ENCODE results near the gene GAS5.
A peak's percentile ranks its signal among the peaks of the same experiment; 100 is the strongest.

Gene GAS5

GRCh38 chr1:173871091-173871490 lies 3.3 kb upstream of the GAS5 start:
- peak overlapping the region; percentile 85 for H3K27ac ChIP-seq (ENCODE audit: low read depth, low read length, poor library complexity, severe bottlenecking)
- H3K4me2 ChIP-seq (ENCODE audit: low read length) = peak overlapping the region; percentile 97
- H3K36me3 ChIP-seq (ENCODE audit: insufficient read depth, low read length) = peaks cover 30% of the 10 kb centered on the region
- peaks cover 10% of the 10 kb centered on the region; the same call in 1 of the 2 replicates for H3F3A ChIP-seq (ENCODE audit: insufficient read depth, low read length)
- H3K27me3 ChIP-seq (ENCODE audit: insufficient read depth, low read length) = no peaks in the 10 kb centered on the region
- no peaks in the 10 kb centered on the region for H3K9me3 ChIP-seq (ENCODE audit: low read length)
- peak overlapping the region; percentile 90 for H3K4me3 ChIP-seq (ENCODE audit: low read depth, low read length, poor library complexity, severe bottlenecking)
- no peaks in the 10 kb centered on the region for H4K20me1 ChIP-seq (ENCODE audit: insufficient read depth, low read length)
- peaks cover 16% of the 10 kb centered on the region for H3K79me2 ChIP-seq (ENCODE audit: insufficient read depth, low read length)
- H2AFZ ChIP-seq (ENCODE audit: low read length) = no peak overlapping the region
- H3K9me2 ChIP-seq (ENCODE audit: low read depth, low read length) = no peaks in the 10 kb centered on the region
- TF ChIP-seq CTCF (IDR thresholded peaks at IDR 0.05; ENCODE audit: low read length) (no peak; the same call in 1 of the 2 replicates), EZH2 (IDR thresholded peaks at IDR 0.05; ENCODE audit: borderline replicate concordance, low read length) (no peak)
- H3K9ac ChIP-seq (ENCODE audit: low read length) = no peak overlapping the region; the same call in 1 of the 2 replicates
- peaks cover 40% of the 10 kb centered on the region for H3K4me1 ChIP-seq (ENCODE audit: insufficient read depth, low read length, severe bottlenecking)

GRCh38 chr1:173870252-173871075 lies 2.7 kb upstream of the GAS5 start:
- Histone ChIP-seq H3K79me2 (ENCODE audit: insufficient read depth, low read length) (peaks cover 21% of the 10 kb centered on the region), H3F3A (ENCODE audit: insufficient read depth, low read length) (peaks cover 13% of the 10 kb centered on the region; the same call in 1 of the 2 replicates), H3K27me3 (ENCODE audit: insufficient read depth, low read length) (no peaks in the 10 kb centered on the region), H3K36me3 (ENCODE audit: insufficient read depth, low read length) (peaks cover 37% of the 10 kb centered on the region), H3K9me3 (ENCODE audit: low read length) (no peaks in the 10 kb centered on the region), H3K9me2 (ENCODE audit: low read depth, low read length) (no peaks in the 10 kb centered on the region), H3K9ac (ENCODE audit: low read length) (peak overlapping the region; percentile 77; the same call in 1 of the 2 replicates), H4K20me1 (ENCODE audit: insufficient read depth, low read length) (no peaks in the 10 kb centered on the region), H3K4me3 (ENCODE audit: low read depth, low read length, poor library complexity, severe bottlenecking) (peak overlapping the region; percentile 90), H3K4me2 (ENCODE audit: low read length) (peak overlapping the region; percentile 97), H2AFZ (ENCODE audit: low read length) (no peak overlapping the region), H3K4me1 (ENCODE audit: insufficient read depth, low read length, severe bottlenecking) (peaks cover 46% of the 10 kb centered on the region), H3K27ac (ENCODE audit: low read depth, low read length, poor library complexity, severe bottlenecking) (peak overlapping the region; percentile 85)
- TF ChIP-seq CTCF (IDR thresholded peaks at IDR 0.05; ENCODE audit: low read length) = no peak

GRCh38 chr1:173869021-173869359 lies 1.2 kb upstream of the GAS5 start:
- no peaks in the 10 kb centered on the region for H3K27me3 ChIP-seq (ENCODE audit: insufficient read depth, low read length)
- H3K27ac ChIP-seq (ENCODE audit: low read depth, low read length, poor library complexity, severe bottlenecking) = peak overlapping the region; percentile 85
- H3K79me2 ChIP-seq (ENCODE audit: insufficient read depth, low read length) = peaks cover 21% of the 10 kb centered on the region
- TF ChIP-seq EZH2 (IDR thresholded peaks at IDR 0.05; ENCODE audit: borderline replicate concordance, low read length) (no peak), CTCF (IDR thresholded peaks at IDR 0.05; ENCODE audit: low read length) (no peak)
- no peaks in the 10 kb centered on the region for H3K9me3 ChIP-seq (ENCODE audit: low read length)
- peak overlapping the region; percentile 77 for H3K9ac ChIP-seq (ENCODE audit: low read length)
- peak overlapping the region; percentile 90 for H3K4me3 ChIP-seq (ENCODE audit: low read depth, low read length, poor library complexity, severe bottlenecking)
- H2AFZ ChIP-seq (ENCODE audit: low read length) = no peak overlapping the region
- peaks cover 22% of the 10 kb centered on the region; the same call in 1 of the 2 replicates for H3F3A ChIP-seq (ENCODE audit: insufficient read depth, low read length)
- H3K9me2 ChIP-seq (ENCODE audit: low read depth, low read length) = no peaks in the 10 kb centered on the region
- H3K36me3 ChIP-seq (ENCODE audit: insufficient read depth, low read length) = peaks cover 46% of the 10 kb centered on the region
- H3K4me1 ChIP-seq (ENCODE audit: insufficient read depth, low read length, severe bottlenecking) = peaks cover 61% of the 10 kb centered on the region
- peak overlapping the region; percentile 97 for H3K4me2 ChIP-seq (ENCODE audit: low read length)
- no peaks in the 10 kb centered on the region for H4K20me1 ChIP-seq (ENCODE audit: insufficient read depth, low read length)
